NCI-H187 (cell line): ENCODE measurements around the gene ZMIZ2.
A peak's percentile ranks its signal among the peaks of the same experiment; 100 is the strongest.
"Not testable (repeated sequence)": the region's sequence is repeated elsewhere in the genome, so short reads cannot be mapped to it uniquely, and the experiment has no call there.

Experiments
- DNase-seq, 2 experiments: peaks; one replicate each; lab custom pipeline; 2025; lab: John Stamatoyannopoulos, UW

ZMIZ2 gene, protein sequence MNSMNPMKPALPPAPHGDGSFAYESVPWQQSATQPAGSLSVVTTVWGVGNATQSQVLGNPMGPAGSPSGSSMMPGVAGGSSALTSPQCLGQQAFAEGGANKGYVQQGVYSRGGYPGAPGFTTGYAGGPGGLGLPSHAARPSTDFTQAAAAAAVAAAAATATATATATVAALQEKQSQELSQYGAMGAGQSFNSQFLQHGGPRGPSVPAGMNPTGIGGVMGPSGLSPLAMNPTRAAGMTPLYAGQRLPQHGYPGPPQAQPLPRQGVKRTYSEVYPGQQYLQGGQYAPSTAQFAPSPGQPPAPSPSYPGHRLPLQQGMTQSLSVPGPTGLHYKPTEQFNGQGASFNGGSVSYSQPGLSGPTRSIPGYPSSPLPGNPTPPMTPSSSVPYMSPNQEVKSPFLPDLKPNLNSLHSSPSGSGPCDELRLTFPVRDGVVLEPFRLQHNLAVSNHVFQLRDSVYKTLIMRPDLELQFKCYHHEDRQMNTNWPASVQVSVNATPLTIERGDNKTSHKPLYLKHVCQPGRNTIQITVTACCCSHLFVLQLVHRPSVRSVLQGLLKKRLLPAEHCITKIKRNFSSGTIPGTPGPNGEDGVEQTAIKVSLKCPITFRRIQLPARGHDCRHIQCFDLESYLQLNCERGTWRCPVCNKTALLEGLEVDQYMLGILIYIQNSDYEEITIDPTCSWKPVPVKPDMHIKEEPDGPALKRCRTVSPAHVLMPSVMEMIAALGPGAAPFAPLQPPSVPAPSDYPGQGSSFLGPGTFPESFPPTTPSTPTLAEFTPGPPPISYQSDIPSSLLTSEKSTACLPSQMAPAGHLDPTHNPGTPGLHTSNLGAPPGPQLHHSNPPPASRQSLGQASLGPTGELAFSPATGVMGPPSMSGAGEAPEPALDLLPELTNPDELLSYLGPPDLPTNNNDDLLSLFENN

DNA sequence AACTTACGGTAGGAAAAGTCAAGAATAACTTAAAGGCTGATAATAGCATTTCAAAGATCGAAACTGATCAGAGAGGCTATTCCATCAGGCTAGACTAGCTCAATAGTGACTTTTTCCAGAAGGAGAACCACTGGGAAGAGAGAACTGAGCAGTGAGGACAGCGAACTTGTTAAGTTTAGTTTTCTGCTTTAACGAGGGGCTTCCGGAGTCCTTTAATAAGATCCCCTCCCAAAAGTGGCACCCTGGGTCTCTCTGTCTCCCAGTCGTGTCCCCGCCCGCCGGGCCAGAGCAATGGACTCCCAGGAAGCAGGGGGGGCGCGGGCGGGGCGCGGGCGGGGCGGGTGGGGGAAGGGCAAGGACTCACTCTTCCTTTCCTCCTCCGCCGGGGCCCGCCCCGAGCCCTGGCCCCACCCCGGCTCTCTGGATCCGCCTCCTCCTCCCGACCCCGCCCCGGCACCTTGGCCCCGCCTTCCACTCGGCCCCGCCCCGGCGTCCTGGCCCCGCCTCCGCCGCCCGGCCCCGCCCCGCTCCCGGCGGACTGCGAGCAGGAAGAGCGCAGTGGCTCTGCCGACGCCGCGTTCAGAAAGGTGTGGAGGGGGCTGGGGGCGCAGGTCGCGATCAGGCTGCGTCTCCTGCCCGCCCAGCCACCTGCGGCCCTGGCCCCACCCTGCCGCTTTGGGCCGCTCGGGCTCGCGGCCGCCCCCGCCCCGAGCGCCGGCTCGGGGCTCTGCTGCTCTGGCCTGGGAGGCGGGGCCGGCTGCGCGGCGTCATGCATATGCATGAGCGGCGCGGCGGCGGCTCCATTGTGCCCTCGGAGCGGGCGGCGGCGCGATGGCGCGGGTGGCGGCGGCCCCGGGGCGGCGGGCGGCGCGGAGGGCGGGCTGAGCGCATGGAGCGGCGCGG is at the start of gene ZMIZ2:
Gene ZMIZ2, plus strand, starts transcription at position 803 of the 903 bp plus-strand sequence. CDS start 7,403 bp downstream, outside the sequence.
- peak; percentile 59 to 92 for DNase-seq

- not testable (repeated sequence) for DNase-seq
These were observed 49.0 kb upstream of the ZMIZ2 start for GRCh38 chr7:44699598-44699997.

DNA sequence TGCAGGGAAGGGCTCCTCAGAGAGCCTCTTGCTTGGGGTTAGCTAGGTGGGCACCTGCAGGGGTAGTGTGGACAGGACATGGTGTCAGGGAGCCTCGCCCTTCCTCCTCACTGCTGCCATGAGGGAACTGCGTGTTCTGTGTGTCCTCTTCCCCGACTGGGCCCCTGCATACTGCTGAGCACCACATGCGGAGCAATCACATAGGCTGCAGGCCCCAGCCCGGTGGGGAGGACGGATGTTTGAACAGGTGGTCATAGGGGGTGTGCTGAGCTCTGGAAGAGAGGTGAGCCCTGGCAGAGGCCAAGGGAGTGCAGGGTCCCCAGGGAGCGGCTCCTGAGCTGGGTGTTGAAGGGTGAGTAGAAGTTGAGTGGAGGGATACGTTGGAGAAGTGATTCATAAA is 48.3 kb upstream of the ZMIZ2 start:
- no peak for DNase-seq

DNA sequence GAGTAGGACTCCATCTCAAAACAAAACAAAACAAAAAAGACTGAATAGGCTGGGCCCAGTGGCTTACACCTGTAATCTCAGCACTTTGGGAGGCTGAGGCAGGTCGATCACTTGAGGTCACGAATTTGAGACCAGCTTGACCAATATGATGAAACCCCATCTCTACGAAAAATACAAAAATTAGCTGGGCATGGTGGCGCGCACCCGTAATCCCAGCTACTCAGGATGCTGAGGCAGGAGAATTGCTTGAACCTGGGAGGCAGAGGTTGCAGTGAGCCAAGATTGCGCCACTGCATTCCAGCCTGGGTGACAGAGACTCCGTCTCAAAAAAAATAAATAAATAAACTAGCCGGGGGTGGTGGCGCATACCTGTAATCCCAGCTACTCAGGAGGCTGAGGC is 45.3 kb upstream of the ZMIZ2 start:
- not testable (repeated sequence) for DNase-seq

DNA sequence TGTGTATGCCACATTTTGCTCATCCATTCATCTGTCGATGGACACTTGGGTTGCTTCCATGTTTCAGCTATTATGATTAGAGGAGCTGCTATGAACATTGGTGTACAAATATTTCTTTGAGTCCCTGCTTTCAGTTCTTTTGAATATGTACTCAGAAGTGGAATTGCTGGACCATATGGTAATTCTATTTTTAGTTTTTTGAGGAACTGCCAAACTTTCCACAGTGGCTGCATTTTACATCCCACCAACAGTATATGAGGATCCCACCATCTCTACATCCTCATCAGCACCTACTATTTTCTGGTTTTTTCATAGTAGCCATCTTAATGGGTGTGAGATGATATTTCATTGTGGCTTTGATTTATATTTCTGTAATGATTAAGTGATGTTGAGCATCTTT is 44.7 kb upstream of the ZMIZ2 start:
- DNase-seq = no peak

GRCh38 chr7:44705434-44705833 is 43.2 kb upstream of the ZMIZ2 start:
- DNase-seq = no peak

- no peak for DNase-seq
These were observed 41.7 kb upstream of the ZMIZ2 start for GRCh38 chr7:44706788-44707557.

DNA sequence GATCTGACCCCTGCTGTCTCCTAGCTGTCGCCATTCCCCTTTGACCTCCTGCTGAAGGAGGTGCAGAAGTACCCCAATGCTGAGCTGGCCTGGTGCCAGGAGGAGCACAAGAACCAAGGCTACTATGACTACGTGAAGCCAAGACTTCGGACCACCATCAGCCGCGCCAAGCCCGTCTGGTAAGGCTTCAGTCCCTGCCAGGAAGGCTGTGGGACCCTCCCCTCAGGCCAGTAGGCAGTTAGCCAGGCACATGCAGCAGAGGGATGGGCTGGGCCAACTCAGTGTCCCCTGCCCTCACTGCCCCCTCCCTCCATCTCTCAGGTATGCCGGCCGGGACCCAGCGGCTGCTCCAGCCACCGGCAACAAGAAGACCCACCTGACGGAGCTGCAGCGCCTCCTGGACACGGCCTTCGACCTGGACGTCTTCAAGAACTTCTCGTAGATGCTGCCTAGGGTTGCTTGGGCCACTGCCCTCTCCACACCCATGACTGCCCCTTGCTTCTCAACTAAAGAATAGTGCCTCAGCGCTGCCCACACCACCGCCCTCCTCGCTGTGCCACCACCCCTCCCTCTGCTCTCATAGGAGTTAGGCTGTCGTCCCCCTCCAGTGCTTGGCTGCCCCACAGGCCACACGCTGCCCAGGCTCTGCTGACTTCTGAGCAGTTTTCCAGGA is 41.0 kb upstream of the ZMIZ2 start:
- no peak for DNase-seq

- no peak for DNase-seq
These were observed 39.4 kb upstream of the ZMIZ2 start for GRCh38 chr7:44709011-44709915.

GRCh38 chr7:44709945-44710596 is 38.6 kb upstream of the ZMIZ2 start:
- no peak for DNase-seq

DNA sequence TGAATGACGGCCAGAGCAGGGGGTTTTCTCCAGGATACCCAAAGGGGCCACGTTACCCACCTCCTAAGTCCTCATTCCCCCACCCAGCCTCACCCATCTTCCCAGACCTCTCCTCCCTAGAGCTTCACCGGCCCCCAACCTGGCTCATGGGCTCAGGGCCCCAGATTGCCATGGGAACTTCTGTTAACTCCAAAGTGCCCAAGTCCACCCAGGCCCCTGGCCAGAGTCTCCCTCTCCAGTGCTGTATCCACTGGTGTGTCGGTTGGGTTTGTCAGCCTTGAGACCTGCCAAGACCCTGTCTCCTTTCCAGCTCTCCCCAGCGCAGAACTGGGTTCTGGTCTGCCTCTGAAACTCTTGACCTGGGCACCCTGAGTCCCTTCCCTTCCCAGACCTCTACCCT is 37.1 kb upstream of the ZMIZ2 start:
- DNase-seq = no peak

- no peak for DNase-seq
These were observed 36.6 kb upstream of the ZMIZ2 start for GRCh38 chr7:44712012-44712411.

- DNase-seq = no peak
These were observed 35.5 kb upstream of the ZMIZ2 start for GRCh38 chr7:44713141-44713540.

DNA sequence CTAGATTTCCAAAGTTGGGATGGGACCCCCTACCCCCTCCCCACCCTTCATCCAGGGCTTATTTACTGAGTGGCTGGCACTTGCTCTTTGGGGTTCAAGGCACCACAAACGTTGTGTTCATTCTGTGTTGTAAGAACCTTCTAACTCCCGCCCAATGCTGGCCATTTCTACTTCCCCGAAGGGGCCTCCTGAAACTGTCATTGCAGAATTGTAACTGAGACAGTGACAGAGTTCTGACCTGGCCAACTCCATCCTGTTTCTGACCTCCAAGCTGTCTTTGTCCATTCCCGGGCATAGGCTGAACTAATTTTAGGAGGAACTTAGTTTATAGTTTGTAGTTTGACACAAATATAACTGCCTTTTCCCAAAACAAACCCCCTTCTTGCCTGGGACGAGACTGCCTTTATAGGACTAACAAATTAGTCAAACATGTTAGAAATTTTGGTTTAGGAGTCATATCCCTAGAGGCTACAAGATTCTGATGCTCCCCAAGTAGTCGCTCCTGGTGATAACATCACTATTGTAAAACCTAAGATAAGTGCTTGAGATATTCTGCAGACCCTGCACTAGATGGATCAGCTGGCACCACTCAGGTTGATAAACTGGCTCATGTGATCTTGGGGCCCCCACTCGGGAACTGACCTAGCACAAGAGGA is 34.8 kb upstream of the ZMIZ2 start:
- DNase-seq = no peak

- DNase-seq = no peak
These were observed 32.4 kb upstream of the ZMIZ2 start for GRCh38 chr7:44716205-44716604.

DNA sequence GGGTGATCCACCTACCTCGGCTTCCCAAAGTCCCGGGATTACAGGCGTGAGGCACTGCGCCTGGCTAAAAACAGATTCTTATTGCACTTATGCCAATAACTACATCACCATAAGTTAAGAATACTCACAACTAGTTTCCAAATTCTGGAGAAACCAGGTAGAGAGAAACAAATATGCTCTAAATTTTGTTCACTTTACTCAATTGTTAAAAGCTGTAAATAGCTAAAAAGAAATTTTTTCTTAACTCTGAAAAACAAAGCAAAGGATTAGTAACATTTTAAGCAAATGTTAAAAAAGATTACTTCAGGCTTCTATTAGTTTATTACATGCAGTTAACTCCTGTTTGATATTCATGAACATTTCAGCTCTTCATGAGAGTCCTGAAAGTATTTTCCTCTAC is 28.3 kb upstream of the ZMIZ2 start:
- no peak for DNase-seq

GRCh38 chr7:44724276-44724675 is 24.4 kb upstream of the ZMIZ2 start:
- no peak for DNase-seq

GRCh38 chr7:44726250-44726649 is 22.4 kb upstream of the ZMIZ2 start:
- DNase-seq = not testable (repeated sequence)
